GM21360 (cell line): ENCODE data around the gene ATP13A3.

Source experiments
- ATAC-seq: cut with Tn5 transposase; IDR thresholded peaks from one replicate; pipeline ENCODE4 v1.9.1; 2021; ENCODE audit warnings: mild to moderate bottlenecking, moderate library complexity; ENCODE audit not compliant: unreplicated experiment

Gene ATP13A3

GRCh38 chr3:194396539-194396858, 90.3 kb downstream of the ATP13A3 start:
- no peak for ATAC-seq

- ATAC-seq: no peak
These were observed 90.8 kb downstream of the ATP13A3 start for GRCh38 chr3:194395778-194396538.

GRCh38 chr3:194395212-194395611, 91.6 kb downstream of the ATP13A3 start:
- no peak for ATAC-seq

GRCh38 chr3:194392576-194392975, 94.2 kb downstream of the ATP13A3 start:
- no peak for ATAC-seq

- no peak for ATAC-seq
These were observed 96.0 kb downstream of the ATP13A3 start for GRCh38 chr3:194390835-194391234.

- ATAC-seq: no peak
These were observed 97.5 kb downstream of the ATP13A3 start for GRCh38 chr3:194389269-194389668.

- no peak for ATAC-seq
These were observed 98.8 kb downstream of the ATP13A3 start for GRCh38 chr3:194387926-194388418.

- ATAC-seq: no peak
These were observed 99.5 kb downstream of the ATP13A3 start for GRCh38 chr3:194387276-194387675.

- no peak for ATAC-seq
These were observed 100.2 kb downstream of the ATP13A3 start for GRCh38 chr3:194386648-194387047.

- no peak for ATAC-seq
These were observed 100.7 kb downstream of the ATP13A3 start for GRCh38 chr3:194386066-194386465.

- ATAC-seq: no peak
These were observed 102.2 kb downstream of the ATP13A3 start for GRCh38 chr3:194384569-194385001.

- no peak for ATAC-seq
These were observed 102.6 kb downstream of the ATP13A3 start for GRCh38 chr3:194384156-194384555.

- no peak for ATAC-seq
These were observed 103.4 kb downstream of the ATP13A3 start for GRCh38 chr3:194383276-194383940.

- no peak for ATAC-seq
These were observed 103.9 kb downstream of the ATP13A3 start for GRCh38 chr3:194382892-194383223.

GRCh38 chr3:194382196-194382891, 104.5 kb downstream of the ATP13A3 start:
- ATAC-seq: no peak

GRCh38 chr3:194381460-194381875, 105.3 kb downstream of the ATP13A3 start:
- ATAC-seq: no peak

- ATAC-seq: no peak
These were observed 106.5 kb downstream of the ATP13A3 start for GRCh38 chr3:194380326-194380725.

GRCh38 chr3:194379651-194380050, 107.2 kb downstream of the ATP13A3 start:
- no peak for ATAC-seq

GRCh38 chr3:194379231-194379630, 107.6 kb downstream of the ATP13A3 start:
- no peak for ATAC-seq

- no peak for ATAC-seq
These were observed 109.1 kb downstream of the ATP13A3 start for GRCh38 chr3:194377708-194378107.

- no peak for ATAC-seq
These were observed 110.6 kb downstream of the ATP13A3 start for GRCh38 chr3:194376241-194376560.
